Smooth muscle cell (in vitro differentiated cells): ENCODE results near the gene SCMH1. TPM values are rescaled to one million over a fixed set of nuclear protein-coding genes. Genes with fewer than 3 reads are reported as not detected.

ENCODE experiments used
- DNase-seq: peaks from one replicate; lab custom pipeline; 2025; ENCODE audit not compliant: unreplicated experiment; lab: John Stamatoyannopoulos, UW
- H2AFZ ChIP-seq: fragments of 200-600 bp; sonication (generic); 2 replicates; pipeline ENCODE4 v1.6.0; 2016; ENCODE audit warnings: antibody characterized with exemption, low read depth, mild to moderate bottlenecking
- H3F3A ChIP-seq: fragments of 200-600 bp; sonication (generic); 2 replicates; pipeline ENCODE4 v1.6.0; 2017; ENCODE audit warnings: antibody characterized with exemption, low read depth
- H3K27ac ChIP-seq: fragments of 200-600 bp; sonication (generic); 2 replicates; pipeline ENCODE4 v1.5.1; 2016; ENCODE audit warnings: low read depth, mild to moderate bottlenecking
- H3K27me3 ChIP-seq: fragments of 200-600 bp; sonication (generic); 2 replicates; pipeline ENCODE4 v1.6.1; 2016; ENCODE audit warnings: low read depth, mild to moderate bottlenecking
- H3K36me3 ChIP-seq: fragments of 200-600 bp; sonication (generic); 2 replicates; pipeline ENCODE4 v1.5.1; 2016; ENCODE audit warnings: low read depth
- H3K4me1 ChIP-seq: fragments of 200-600 bp; sonication (generic); 2 replicates; pipeline ENCODE4 v1.5.1; 2016; ENCODE audit warnings: low read depth
- H3K4me2 ChIP-seq: fragments of 200-600 bp; sonication (generic); 2 replicates; pipeline ENCODE4 v1.6.0; 2016; ENCODE audit warnings: mild to moderate bottlenecking
- H3K4me3 ChIP-seq: fragments of 200-600 bp; sonication (generic); 2 replicates; pipeline ENCODE4 v1.5.1; 2016; ENCODE audit warnings: mild to moderate bottlenecking
- H3K79me2 ChIP-seq: fragments of 200-600 bp; sonication (generic); 2 replicates; pipeline ENCODE4 v1.6.0; 2016; ENCODE audit warnings: low read depth, mild to moderate bottlenecking
- H3K9ac ChIP-seq: fragments of 200-600 bp; sonication (generic); 2 replicates; pipeline ENCODE4 v1.6.0; 2016; ENCODE audit warnings: low read depth
- H3K9me3 ChIP-seq: fragments of 200-600 bp; sonication (generic); replicated peaks from 2 replicates; pipeline ENCODE4 v1.5.1; 2016; ENCODE audit warnings: low read depth
- H4K20me1 ChIP-seq: fragments of 200-600 bp; sonication (generic); 2 replicates; pipeline ENCODE4 v1.6.0; 2016; ENCODE audit warnings: low read depth
- CTCF ChIP-seq: fragments of 200-600 bp; sonication (generic); IDR thresholded peaks from 2 replicates; pipeline ENCODE4 v1.5.1; 2017; ENCODE audit warnings: borderline replicate concordance, mild to moderate bottlenecking, antibody characterized with exemption; ENCODE audit not compliant: insufficient read depth, poor library complexity, severe bottlenecking
- WGBS: methylation state at CpG from one replicate; pipeline ENCODE4 v1.1.7; 2016; ENCODE audit warnings: low lambda C conversion rate; 5-methylcytosine and 5-hydroxymethylcytosine counted together
- polyA plus RNA-seq: library from polyadenylated mRNA; unstranded; fragments of >200 nt; fragmentation: Nextera tagmentation; extraction: Ambion mirVana; gene quantifications from 2 replicates; pipeline ENCODE4 v1.2.1, GENCODE V29; 2016
- total RNA-seq: library from RNA; depleted of rRNA; stranded (reverse); fragments of >200 nt; gene quantifications from 2 replicates; pipeline ENCODE4 v1.2.3, GENCODE V29; 2014

SCMH1 gene
- total and polyA plus RNA-seq, 2 experiments from 2014 or later: 24.0 to 46.4 TPM

GRCh38 chr1:41056907-41057306 lies 185.2 kb downstream of the SCMH1 start:
- Histone ChIP-seq H3K79me2 (no peaks in the 10 kb centered on the region), H4K20me1 (no peaks in the 10 kb centered on the region), H3K4me1 (no peaks in the 10 kb centered on the region), H3K4me2 (no peak overlapping the region), H3K27me3 (no peaks in the 10 kb centered on the region), H3F3A (no peaks in the 10 kb centered on the region), H3K9me3 (no peaks in the 10 kb centered on the region), H2AFZ (no peak overlapping the region), H3K27ac (no peak overlapping the region), H3K36me3 (peaks cover 11% of the 10 kb centered on the region), H3K4me3 (no peak overlapping the region), H3K9ac (no peak overlapping the region)
- TF ChIP-seq CTCF: no peak
- 89% methylated on average over 5 of the region's 5 CpGs for WGBS
- no peak for DNase-seq

GRCh38 chr1:41053316-41053715 lies 188.8 kb downstream of the SCMH1 start:
- H3K4me1 ChIP-seq: no peaks in the 10 kb centered on the region
- H3K4me2 ChIP-seq: no peak overlapping the region
- H3K9me3 ChIP-seq: no peaks in the 10 kb centered on the region
- H3K27me3 ChIP-seq: no peaks in the 10 kb centered on the region
- 74% methylated on average over 2 of the region's 2 CpGs for WGBS
- H3F3A ChIP-seq: no peaks in the 10 kb centered on the region
- no peaks in the 10 kb centered on the region for H3K79me2 ChIP-seq
- H3K9ac ChIP-seq: no peak overlapping the region
- no peak overlapping the region for H3K27ac ChIP-seq
- no peaks in the 10 kb centered on the region for H4K20me1 ChIP-seq
- H3K4me3 ChIP-seq: no peak overlapping the region
- no peak for DNase-seq
- no peak overlapping the region for H2AFZ ChIP-seq
- peaks cover 3% of the 10 kb centered on the region for H3K36me3 ChIP-seq
- TF ChIP-seq CTCF: no peak

GRCh38 chr1:41051022-41051421 lies 191.1 kb downstream of the SCMH1 start:
- Histone ChIP-seq H3K27ac (no peak overlapping the region), H3K4me2 (no peak overlapping the region), H3F3A (no peaks in the 10 kb centered on the region), H3K9ac (no peak overlapping the region), H2AFZ (no peak overlapping the region), H3K9me3 (no peaks in the 10 kb centered on the region), H4K20me1 (no peaks in the 10 kb centered on the region), H3K4me1 (no peaks in the 10 kb centered on the region), H3K4me3 (no peak overlapping the region), H3K27me3 (no peaks in the 10 kb centered on the region), H3K79me2 (no peaks in the 10 kb centered on the region), H3K36me3 (peaks cover 3% of the 10 kb centered on the region)
- no peak for DNase-seq
- 95% methylated on average over 1 of the region's 1 CpG for WGBS
- TF ChIP-seq CTCF: no peak

- H3K36me3 ChIP-seq: no peaks in the 10 kb centered on the region
- H3K9ac ChIP-seq: no peak overlapping the region
- H3K9me3 ChIP-seq: no peaks in the 10 kb centered on the region
- H3K79me2 ChIP-seq: no peaks in the 10 kb centered on the region
- H3K4me1 ChIP-seq: no peaks in the 10 kb centered on the region
- H3F3A ChIP-seq: no peaks in the 10 kb centered on the region
- H3K4me3 ChIP-seq: no peak overlapping the region
- H4K20me1 ChIP-seq: no peaks in the 10 kb centered on the region
- no peak overlapping the region for H3K4me2 ChIP-seq
- WGBS: 98% methylated on average over 3 of the region's 3 CpGs
- H3K27ac ChIP-seq: no peak overlapping the region
- no peaks in the 10 kb centered on the region for H3K27me3 ChIP-seq
- no peak overlapping the region for H2AFZ ChIP-seq
- DNase-seq: no peak
- TF ChIP-seq CTCF: no peak
These were observed 193.6 kb downstream of the SCMH1 start for GRCh38 chr1:41048540-41048939.
